ENCODE data around the gene ABT1. TPM values are rescaled to one million over a fixed set of nuclear protein-coding genes. Genes with fewer than 3 reads are reported as not detected.

The ABT1 gene
- total and polyA plus RNA-seq, 2 of the 8 experiments (the other 6 are each of a cell fraction or from before 2014, with no cell fraction given) = 20.5 to 30.7 TPM

GRCh38 chr6:26640806-26641205 is 44.1 kb downstream of the ABT1 start (continued):
- TF ChIP-seq CHD7 (IDR thresholded peaks at IDR 0.05; ENCODE audit: insufficient replicate concordance, low read length) = no peak
- TF ChIP-seq USF2 (IDR thresholded peaks at IDR 0.05; ENCODE audit: low read length) = no peak
- no peak for TF ChIP-seq BACH1 (IDR thresholded peaks at IDR 0.05; ENCODE audit: low read length)
- no peak for TF ChIP-seq ATF2 (IDR thresholded peaks at IDR 0.05; ENCODE audit: low read length)
- TF ChIP-seq SRF (IDR thresholded peaks at IDR 0.05; ENCODE audit: low read depth, low read length) = no peak
- TF ChIP-seq SAP30 (IDR thresholded peaks at IDR 0.05; ENCODE audit: insufficient read depth, insufficient replicate concordance, low read length) = no peak
- TF ChIP-seq CREB1 (IDR thresholded peaks at IDR 0.05) = no peak
- TF ChIP-seq RFX5 (IDR thresholded peaks at IDR 0.05; ENCODE audit: borderline replicate concordance, low read depth, low read length) = no peak
- no peak for TF ChIP-seq ASH2L (IDR thresholded peaks at IDR 0.05; ENCODE audit: low read length)
- TF ChIP-seq JUN (IDR thresholded peaks at IDR 0.05; ENCODE audit: low read depth, low read length) = no peak
